HUDEP-2 (cell line): ENCODE results near the gene AGBL4.

Experiments used
- DNase-seq, 76 experiments: peaks; one replicate each; lab custom pipeline; 2025; ENCODE audit not compliant: unreplicated experiment in 76 of 76; lab: John Stamatoyannopoulos, UW

Gene AGBL4

GRCh38 chr1:48743480-48743879 is 1280.3 kb downstream of the AGBL4 start:
- DNase-seq, result no peak

DNA sequence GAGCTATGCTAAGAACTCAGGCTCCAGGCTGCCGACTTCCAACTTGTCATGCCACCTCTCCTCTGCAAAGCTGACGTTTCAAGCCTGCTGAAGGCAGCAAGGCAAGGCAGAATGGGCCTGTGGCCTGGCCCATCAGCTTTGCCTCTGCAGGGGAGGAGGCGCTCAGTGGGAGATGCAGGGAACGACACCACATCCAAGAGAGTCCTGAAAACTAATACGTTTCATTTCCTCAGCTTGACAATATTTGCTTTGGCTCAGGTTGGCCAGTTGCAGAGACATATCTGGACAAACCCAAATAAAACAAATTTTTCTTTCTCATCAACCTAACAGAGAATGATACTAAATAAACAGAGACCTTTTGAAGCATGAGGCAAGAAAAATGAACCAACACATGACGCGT is 1282.4 kb downstream of the AGBL4 start:
- no peak for DNase-seq

- no peak for DNase-seq
Observed at GRCh38 chr1:48740621-48741020, 1283.1 kb downstream of the AGBL4 start.

GRCh38 chr1:48739091-48739490 is 1284.7 kb downstream of the AGBL4 start:
- DNase-seq, result no peak

DNA sequence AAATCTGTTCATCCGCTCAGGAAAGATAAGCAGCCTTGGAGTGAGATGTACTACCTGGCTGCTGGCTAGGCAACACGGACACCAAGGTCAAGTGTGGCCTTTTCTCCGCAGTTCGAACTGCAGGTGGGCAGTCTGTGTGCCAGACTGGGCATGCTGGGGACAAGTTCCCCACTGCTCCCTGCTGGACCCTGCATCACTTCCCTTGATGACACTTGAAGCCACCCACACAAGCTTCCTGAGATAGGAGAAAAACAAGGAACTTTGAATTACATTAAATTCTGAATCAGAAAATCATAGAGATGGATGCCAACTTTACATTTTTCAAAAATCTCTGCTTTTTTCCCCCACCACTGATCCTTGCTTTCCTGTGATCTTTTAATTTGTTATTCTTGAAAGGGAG is 1285.4 kb downstream of the AGBL4 start:
- DNase-seq, result no peak

DNA sequence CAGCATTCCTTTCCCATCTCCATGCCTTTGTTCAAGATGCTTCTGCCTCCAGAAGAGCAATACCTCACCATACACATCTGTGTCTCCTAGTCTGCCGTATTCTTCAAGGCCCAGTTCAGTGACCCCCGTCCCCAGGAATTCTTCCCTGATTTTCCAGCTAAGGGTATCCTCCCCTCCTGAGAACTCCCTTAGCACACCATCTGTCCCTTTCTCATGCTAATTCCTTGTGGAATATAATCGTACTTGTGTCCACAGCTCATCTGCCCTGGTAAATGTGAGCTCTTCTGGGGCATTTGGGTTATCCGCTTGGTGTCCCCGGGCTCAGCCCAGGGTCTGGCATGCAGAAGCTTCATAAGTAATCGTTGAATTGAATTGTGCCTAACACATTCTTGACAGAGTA is 1288.0 kb downstream of the AGBL4 start:
- no peak for DNase-seq

DNA sequence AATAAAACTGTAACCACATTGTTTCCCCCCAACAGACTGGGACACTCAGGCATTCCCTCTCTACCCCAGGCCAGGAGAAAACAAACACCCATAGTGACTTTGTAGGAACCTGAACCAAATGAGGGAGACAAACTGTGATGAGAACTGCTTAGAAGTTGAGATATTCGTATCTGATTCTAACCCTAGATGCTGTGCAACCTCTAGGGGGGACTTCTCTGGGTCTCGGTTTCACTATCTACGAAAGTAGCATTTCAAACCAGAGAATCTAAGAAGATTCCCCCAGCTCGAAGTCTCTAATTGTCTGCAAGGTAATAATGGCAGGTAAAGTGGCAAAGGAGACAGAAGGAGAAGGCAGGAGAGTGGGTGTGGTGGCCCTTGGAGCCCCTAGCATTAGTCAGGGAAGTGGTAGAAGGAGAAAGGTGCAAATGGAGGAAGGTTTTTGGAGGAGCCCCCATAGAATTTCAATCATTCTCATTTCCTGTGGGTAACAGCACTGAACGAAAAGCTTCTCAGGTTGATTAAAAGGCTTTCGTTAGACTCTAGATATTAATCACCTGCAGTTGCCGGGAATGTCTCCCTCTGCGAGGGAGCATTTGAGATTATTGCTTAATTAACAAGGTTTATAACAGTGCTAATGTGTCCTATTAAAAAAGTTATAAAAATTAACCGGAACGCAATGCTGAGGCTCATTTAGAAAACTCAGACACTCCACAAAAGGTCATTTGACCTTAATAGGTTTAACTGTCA is 1293.4 kb downstream of the AGBL4 start:
- no peak for DNase-seq

DNA sequence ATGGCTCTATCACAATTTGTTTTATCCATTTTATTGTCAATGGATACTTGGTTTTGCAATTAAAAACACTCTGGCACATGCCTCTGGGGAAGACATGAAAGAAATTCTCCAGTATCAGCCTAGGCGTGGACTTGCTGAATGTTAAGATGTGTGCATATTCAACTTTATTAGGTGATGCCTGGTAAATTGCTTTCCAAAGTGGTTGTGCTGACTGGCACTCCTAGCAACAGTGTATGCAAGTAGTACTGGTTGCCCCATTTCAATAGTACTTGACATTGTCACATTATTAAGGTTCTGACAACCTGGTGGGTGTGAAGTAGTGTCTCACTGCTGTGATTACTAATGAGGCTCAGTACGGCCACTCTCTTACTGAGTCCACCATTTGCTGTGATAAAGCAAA is 1295.2 kb downstream of the AGBL4 start:
- no peak for DNase-seq

DNA sequence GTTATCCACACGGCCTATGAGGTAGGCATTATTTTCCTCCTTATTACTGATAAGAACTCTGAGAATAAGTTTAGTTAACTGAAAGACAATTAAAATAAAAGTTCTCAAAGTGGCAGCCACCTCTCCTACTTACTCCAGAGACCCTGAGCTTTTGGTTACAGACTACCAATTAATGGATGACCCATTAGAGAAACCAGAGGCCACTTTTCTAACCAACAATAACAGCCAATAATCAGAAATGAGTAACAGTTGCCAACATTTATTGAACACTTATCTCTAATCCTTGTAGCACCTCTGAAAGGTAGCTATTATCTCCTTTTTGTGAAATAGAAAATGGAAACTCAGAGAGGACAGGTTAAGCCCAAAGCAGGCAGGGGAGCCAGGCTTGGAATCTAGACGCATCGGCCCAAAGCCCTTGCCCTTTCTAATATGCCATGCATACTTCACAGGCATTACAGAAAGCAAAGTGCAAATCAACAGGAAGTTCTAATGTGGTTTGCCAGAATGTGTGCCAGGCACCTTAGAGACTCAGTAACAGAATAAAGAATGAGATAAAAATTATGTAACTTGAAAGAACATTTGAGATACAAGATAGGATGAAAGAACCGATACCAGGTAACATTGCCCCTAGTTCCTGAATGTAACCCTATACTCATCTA is 1297.1 kb downstream of the AGBL4 start:
- no peak for DNase-seq

- no peak for DNase-seq
Observed at GRCh38 chr1:48726139-48726538, 1297.6 kb downstream of the AGBL4 start.

DNA sequence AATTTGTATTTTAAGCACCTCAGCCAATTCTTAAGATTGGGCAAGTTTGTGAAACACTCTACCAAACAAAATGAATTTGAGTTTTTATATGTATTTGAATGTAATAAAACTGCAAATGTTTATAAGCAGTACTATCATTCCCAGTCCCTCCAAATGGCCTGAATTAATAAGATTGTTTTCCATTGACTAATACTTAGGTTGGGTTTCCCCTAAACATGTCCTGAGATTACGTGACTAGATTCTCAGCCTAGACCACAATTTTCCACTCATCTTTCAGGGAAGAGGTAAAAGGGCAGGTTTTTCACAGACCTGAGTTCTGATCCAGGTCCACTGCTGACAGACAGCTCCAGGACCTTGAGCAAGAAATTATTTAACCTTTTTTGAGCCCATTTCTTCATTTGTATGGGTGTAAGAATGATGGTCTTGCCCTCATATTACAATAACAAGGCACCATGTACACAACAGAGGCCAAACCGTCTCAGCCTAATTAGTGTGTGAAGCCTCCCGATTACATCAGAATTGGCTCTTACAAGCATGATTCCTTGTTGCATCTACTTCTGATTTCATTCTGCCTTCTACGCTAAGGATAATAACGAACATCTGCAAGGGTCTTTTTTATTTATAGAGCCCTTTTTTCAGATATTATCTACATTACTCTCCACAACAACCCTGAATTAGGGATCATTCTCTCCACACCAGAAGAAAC is 1298.3 kb downstream of the AGBL4 start:
- no peak for DNase-seq

DNA sequence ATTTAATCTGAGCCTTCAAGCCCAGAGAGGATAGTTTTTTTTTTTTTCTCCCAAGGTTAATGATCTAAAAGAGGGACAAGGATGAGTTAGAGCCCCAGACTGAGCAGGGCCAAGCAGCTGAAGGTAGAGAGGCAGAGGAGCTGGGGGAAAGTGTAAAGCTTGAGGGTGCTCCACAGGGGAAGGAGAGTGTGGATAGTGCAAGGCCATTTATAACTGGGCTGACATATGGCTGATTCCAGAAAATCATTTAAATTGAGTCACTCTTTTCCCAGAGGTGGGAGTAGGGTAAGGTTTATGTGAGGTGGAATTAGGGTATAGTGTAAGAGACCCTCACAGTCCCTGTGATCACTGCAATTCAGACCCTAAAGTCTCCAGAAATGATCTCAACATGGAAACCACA is 1302.8 kb downstream of the AGBL4 start:
- DNase-seq, result no peak

- DNase-seq, result no peak
Observed at GRCh38 chr1:48718705-48719104, 1305.0 kb downstream of the AGBL4 start.

- no peak for DNase-seq
Observed at GRCh38 chr1:48718116-48718630, 1305.6 kb downstream of the AGBL4 start.

GRCh38 chr1:48717082-48717481 is 1306.7 kb downstream of the AGBL4 start:
- no peak for DNase-seq

- DNase-seq, result no peak
Observed at GRCh38 chr1:48715921-48716320, 1307.8 kb downstream of the AGBL4 start.

DNA sequence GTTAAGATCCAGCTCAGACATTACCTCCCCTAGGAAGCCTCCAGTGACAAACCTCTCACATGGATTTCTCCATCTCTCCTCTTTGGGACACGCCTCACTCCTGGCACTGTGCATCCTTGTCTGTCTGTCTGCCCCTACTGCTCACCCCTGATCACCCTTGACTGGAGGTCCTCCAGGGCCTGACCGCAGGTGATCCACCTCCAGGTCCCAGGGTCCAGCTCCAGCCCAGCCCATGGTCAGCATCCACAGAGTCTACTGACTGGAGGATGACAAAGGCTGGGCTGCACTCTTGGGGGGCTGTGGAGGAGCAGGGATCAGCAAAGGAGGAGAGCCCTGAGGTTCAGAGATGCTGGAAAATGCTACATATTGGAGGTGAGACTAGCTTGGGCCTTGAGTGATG is 1312.8 kb downstream of the AGBL4 start:
- DNase-seq, result no peak

- no peak for DNase-seq
Observed at GRCh38 chr1:48710318-48710717, 1313.4 kb downstream of the AGBL4 start.

DNA sequence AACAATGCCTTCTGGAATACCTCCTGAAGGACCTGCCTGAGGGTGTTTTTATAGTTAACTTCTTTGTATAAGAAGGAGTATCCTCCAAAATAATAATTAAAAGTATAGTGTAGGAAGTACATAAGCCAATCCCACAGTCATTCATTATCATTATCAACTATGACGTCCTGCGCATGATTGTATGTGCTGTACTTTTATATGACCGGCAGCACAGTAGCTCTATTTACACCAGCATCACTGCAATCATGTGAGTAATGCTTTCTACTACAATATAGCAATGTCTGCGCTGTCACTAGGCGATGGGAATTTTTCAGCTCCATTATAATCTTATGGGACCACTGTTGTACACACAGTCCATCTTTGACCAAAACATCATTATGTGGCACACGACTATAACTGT is 1319.0 kb downstream of the AGBL4 start:
- DNase-seq, result no peak

GRCh38 chr1:48701445-48701844 is 1322.3 kb downstream of the AGBL4 start:
- no peak for DNase-seq

GRCh38 chr1:48697066-48697707 is 1326.6 kb downstream of the AGBL4 start:
- peak in 39 of 76 experiments; percentile 1 to 58 (median 15) for DNase-seq
